ENCODE data around the gene C1orf159. TPM values are rescaled to one million over a fixed set of nuclear protein-coding genes. Genes with fewer than 3 reads are reported as not detected.

The C1orf159 gene
- total RNA-seq, 2 donors from 2014 or later: 4.4 to 4.6 TPM

GRCh38 chr1:1054099-1054700 lies 61.7 kb downstream of the C1orf159 start:
- peaks cover 0 to 2% of the 10 kb centered on the region in 2 donors for H3K27me3 ChIP-seq
- H3K27ac ChIP-seq: no peak overlapping the region
- H3K9me3 ChIP-seq: no peaks in the 10 kb centered on the region
- H3K4me1 ChIP-seq: peaks cover 0 to 10% of the 10 kb centered on the region in 2 donors
- no peak for DNase-seq (ENCODE audit: low spot score)
- H3K36me3 ChIP-seq: no peaks in the 10 kb centered on the region
- no peak overlapping the region for H3K4me3 ChIP-seq
- no peak for TF ChIP-seq CTCF (IDR thresholded peaks at IDR 0.05)

- Histone ChIP-seq H3K27me3 (peaks cover 0 to 2% of the 10 kb centered on the region in 2 donors), H3K9me3 (no peaks in the 10 kb centered on the region), H3K4me1 (peaks cover 0 to 5% of the 10 kb centered on the region in 2 donors), H3K36me3 (no peaks in the 10 kb centered on the region), H3K27ac (no peak overlapping the region), H3K4me3 (no peak overlapping the region)
- TF ChIP-seq CTCF (IDR thresholded peaks at IDR 0.05): no peak
- no peak for DNase-seq (ENCODE audit: low spot score)
Measured at GRCh38 chr1:1053682-1054081, 62.2 kb downstream of the C1orf159 start.

GRCh38 chr1:1053022-1053421 lies 62.9 kb downstream of the C1orf159 start:
- H3K9me3 ChIP-seq: no peaks in the 10 kb centered on the region
- H3K4me3 ChIP-seq: no peak overlapping the region
- TF ChIP-seq CTCF (IDR thresholded peaks at IDR 0.05): no peak
- H3K27ac ChIP-seq: no peak overlapping the region
- H3K4me1 ChIP-seq: no peaks in the 10 kb centered on the region
- DNase-seq (ENCODE audit: low spot score): no peak
- H3K36me3 ChIP-seq: no peaks in the 10 kb centered on the region
- H3K27me3 ChIP-seq: no peaks in the 10 kb centered on the region

GRCh38 chr1:1052003-1052840 lies 63.7 kb downstream of the C1orf159 start:
- Histone ChIP-seq H3K36me3 (peaks cover 3% of the 10 kb centered on the region), H3K4me3 (no peak overlapping the region), H3K27me3 (no peaks in the 10 kb centered on the region), H3K9me3 (no peaks in the 10 kb centered on the region), H3K4me1 (no peaks in the 10 kb centered on the region), H3K27ac (no peak overlapping the region)
- TF ChIP-seq CTCF (IDR thresholded peaks at IDR 0.05): no peak
- DNase-seq (ENCODE audit: low spot score): no peak

GRCh38 chr1:1051127-1051810 lies 64.6 kb downstream of the C1orf159 start:
- Histone ChIP-seq H3K4me3 (peak overlapping the region in 1 of 2 donors; percentile 22), H3K27ac (no peak overlapping the region), H3K27me3 (no peaks in the 10 kb centered on the region), H3K9me3 (no peaks in the 10 kb centered on the region), H3K36me3 (peaks cover 12% of the 10 kb centered on the region), H3K4me1 (no peaks in the 10 kb centered on the region)
- no peak for TF ChIP-seq CTCF (IDR thresholded peaks at IDR 0.05)
- no peak for DNase-seq (ENCODE audit: low spot score)

Data from right atrium auricular region (tissue), 2 donors.